SU-DHL-6 (cell line): ENCODE results near the gene MAPK11.

Source experiments
- H2AFZ ChIP-seq: fragments of 200-600 bp; sonication (generic); 2 replicates; pipeline ENCODE4 v1.6.1; 2014; ENCODE audit warnings: low read depth, mild to moderate bottlenecking, moderate library complexity, mixed read lengths, antibody characterized with exemption, low read length; ENCODE audit not compliant: severe bottlenecking
- H3F3A ChIP-seq: fragments of 200-600 bp; shearing (Covaris generic); 2 replicates; pipeline ENCODE4 v1.6.0; 2016; ENCODE audit warnings: antibody characterized with exemption, mild to moderate bottlenecking; ENCODE audit not compliant: insufficient read depth
- H3K27ac ChIP-seq: fragments of 200-600 bp; sonication (generic); 2 replicates; pipeline ENCODE4 v1.5.1; 2016; ENCODE audit warnings: low read depth, mild to moderate bottlenecking, low read length, moderate library complexity, mixed read lengths
- H3K27me3 ChIP-seq: fragments of 200-600 bp; sonication (generic), shearing (Covaris generic); 2 replicates; pipeline ENCODE4 v1.6.0; 2014; ENCODE audit warnings: mild to moderate bottlenecking, low read length
- H3K36me3 ChIP-seq: fragments of 200-600 bp; sonication (generic); 2 replicates; pipeline ENCODE4 v1.6.1; 2014; ENCODE audit warnings: mild to moderate bottlenecking, low read length, mixed read lengths
- H3K4me2 ChIP-seq: fragments of 300-600, 200-600 bp; shearing (Covaris generic), sonication (generic); 2 replicates; pipeline ENCODE4 v1.6.0; 2014; ENCODE audit warnings: low read length, low read depth, mild to moderate bottlenecking; ENCODE audit not compliant: poor library complexity, severe bottlenecking
- H3K4me3 ChIP-seq: fragments of 200-600 bp; sonication (generic); 2 replicates; pipeline ENCODE4 v1.5.1; 2014; ENCODE audit warnings: antibody characterized with exemption, low read length, mild to moderate bottlenecking, mixed read lengths; ENCODE audit not compliant: insufficient read depth, poor library complexity, severe bottlenecking
- H3K79me2 ChIP-seq: fragments of 200-600 bp; sonication (generic); 2 replicates; pipeline ENCODE4 v1.6.1; 2014; ENCODE audit warnings: mild to moderate bottlenecking, low read length, moderate library complexity; ENCODE audit not compliant: insufficient read depth
- H3K9ac ChIP-seq: fragments of 200-600 bp; sonication (generic); 2 replicates; pipeline ENCODE4 v1.7.0; 2014; ENCODE audit warnings: mild to moderate bottlenecking, low read length
- H3K9me2 ChIP-seq: fragments of 200-600 bp; sonication (generic); replicated peaks from 2 replicates; pipeline ENCODE4 v1.6.1; 2014; ENCODE audit warnings: low read length; ENCODE audit not compliant: insufficient read depth
- H3K9me3 ChIP-seq: fragments of 200-600 bp; sonication (generic); 2 replicates; pipeline ENCODE4 v1.6.1; 2014; ENCODE audit warnings: low read length, mixed read lengths; ENCODE audit not compliant: insufficient read depth
- H4K20me1 ChIP-seq: fragments of 200-600 bp; sonication (generic); 2 replicates; pipeline ENCODE4 v1.6.1; 2014; ENCODE audit warnings: low read depth, mild to moderate bottlenecking, antibody characterized with exemption, low read length, moderate library complexity, mixed read lengths
- EZH2phosphoT487 ChIP-seq: fragments of 200-600 bp; sonication (generic), shearing (Covaris generic); conservative IDR thresholded peaks from 2 replicates; pipeline ENCODE4 v1.6.1; 2018; ENCODE audit warnings: mild to moderate bottlenecking, antibody characterized with exemption, low read length, moderate library complexity, mixed read lengths
- TF ChIP-seq, protein P1 (sequence below): fragments of 200-600 bp; sonication (generic); IDR thresholded peaks from one replicate; pipeline ENCODE4 v1.5.1; 2017; ENCODE audit warnings: antibody characterized with exemption, mild to moderate bottlenecking, low read length, moderate library complexity; ENCODE audit not compliant: insufficient read depth, poor library complexity, severe bottlenecking

The MAPK11 gene

GRCh38 chr22:50260434-50260800 lies 9.8 kb downstream of the MAPK11 start:
- Histone ChIP-seq H3K4me3 (peak overlapping the region; percentile 64), H3F3A (no peaks in the 10 kb centered on the region), H4K20me1 (no peaks in the 10 kb centered on the region), H3K9ac (peak overlapping the region; percentile 72), H3K4me2 (peak overlapping the region; percentile 56), H3K27ac (peak overlapping the region; percentile 1), H3K27me3 (no peaks in the 10 kb centered on the region), H3K36me3 (no peaks in the 10 kb centered on the region), H2AFZ (no peak overlapping the region), H3K79me2 (no peaks in the 10 kb centered on the region), H3K9me3 (no peaks in the 10 kb centered on the region), H3K9me2 (no peaks in the 10 kb centered on the region)
- TF ChIP-seq, protein P1, sequence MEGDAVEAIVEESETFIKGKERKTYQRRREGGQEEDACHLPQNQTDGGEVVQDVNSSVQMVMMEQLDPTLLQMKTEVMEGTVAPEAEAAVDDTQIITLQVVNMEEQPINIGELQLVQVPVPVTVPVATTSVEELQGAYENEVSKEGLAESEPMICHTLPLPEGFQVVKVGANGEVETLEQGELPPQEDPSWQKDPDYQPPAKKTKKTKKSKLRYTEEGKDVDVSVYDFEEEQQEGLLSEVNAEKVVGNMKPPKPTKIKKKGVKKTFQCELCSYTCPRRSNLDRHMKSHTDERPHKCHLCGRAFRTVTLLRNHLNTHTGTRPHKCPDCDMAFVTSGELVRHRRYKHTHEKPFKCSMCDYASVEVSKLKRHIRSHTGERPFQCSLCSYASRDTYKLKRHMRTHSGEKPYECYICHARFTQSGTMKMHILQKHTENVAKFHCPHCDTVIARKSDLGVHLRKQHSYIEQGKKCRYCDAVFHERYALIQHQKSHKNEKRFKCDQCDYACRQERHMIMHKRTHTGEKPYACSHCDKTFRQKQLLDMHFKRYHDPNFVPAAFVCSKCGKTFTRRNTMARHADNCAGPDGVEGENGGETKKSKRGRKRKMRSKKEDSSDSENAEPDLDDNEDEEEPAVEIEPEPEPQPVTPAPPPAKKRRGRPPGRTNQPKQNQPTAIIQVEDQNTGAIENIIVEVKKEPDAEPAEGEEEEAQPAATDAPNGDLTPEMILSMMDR, result no peak
- no peak for TF ChIP-seq EZH2phosphoT487

GRCh38 chr22:50259302-50259701 lies 10.9 kb downstream of the MAPK11 start:
- H3F3A ChIP-seq, result no peaks in the 10 kb centered on the region
- no peak overlapping the region for H3K27ac ChIP-seq
- H3K79me2 ChIP-seq, result no peaks in the 10 kb centered on the region
- no peak overlapping the region for H3K4me3 ChIP-seq
- no peak overlapping the region for H3K4me2 ChIP-seq
- H3K36me3 ChIP-seq, result no peaks in the 10 kb centered on the region
- H3K27me3 ChIP-seq, result no peaks in the 10 kb centered on the region
- H3K9ac ChIP-seq, result no peak overlapping the region
- H3K9me2 ChIP-seq, result no peaks in the 10 kb centered on the region
- TF ChIP-seq, protein P1, result no peak
- no peak for TF ChIP-seq EZH2phosphoT487
- H4K20me1 ChIP-seq, result no peaks in the 10 kb centered on the region
- H3K9me3 ChIP-seq, result no peaks in the 10 kb centered on the region
- no peak overlapping the region for H2AFZ ChIP-seq

GRCh38 chr22:50258361-50259292 lies 11.6 kb downstream of the MAPK11 start:
- no peaks in the 10 kb centered on the region for H4K20me1 ChIP-seq
- no peak overlapping the region for H3K27ac ChIP-seq
- no peaks in the 10 kb centered on the region for H3K27me3 ChIP-seq
- no peaks in the 10 kb centered on the region for H3K9me3 ChIP-seq
- H2AFZ ChIP-seq, result no peak overlapping the region
- no peaks in the 10 kb centered on the region for H3K9me2 ChIP-seq
- H3F3A ChIP-seq, result no peaks in the 10 kb centered on the region
- H3K36me3 ChIP-seq, result no peaks in the 10 kb centered on the region
- no peaks in the 10 kb centered on the region for H3K79me2 ChIP-seq
- TF ChIP-seq EZH2phosphoT487, result no peak
- TF ChIP-seq, protein P1, result no peak
- no peak overlapping the region for H3K9ac ChIP-seq
- H3K4me2 ChIP-seq, result no peak overlapping the region
- H3K4me3 ChIP-seq, result no peak overlapping the region
